K562 (cell line): ENCODE measurements around the gene INTS4. TPM values are rescaled to one million over a fixed set of nuclear protein-coding genes. Genes with fewer than 3 reads are reported as not detected.

ENCODE experiments used
- ATAC-seq: fragments of 200-7000 bp; cut with Tn5 transposase; 3 replicates; pipeline ENCODE4 v1.9.1; 2020; ENCODE audit warnings: moderate library complexity
- BruUV-seq: library from RNA; stranded (reverse); fragments of 400-500 nt; replicated peaks from 2 replicates; lab custom pipeline; 2021; lab: Mats Ljungman, UMichigan
- CTCF ChIA-PET: fragments of 300-600 bp; formaldehyde crosslinking; extraction: SDS; loops from one replicate; lab custom pipeline; 2021; ENCODE audit warnings: low intra/inter-chr PET ratio; lab: Yijun Ruan, JAX
- POLR2A ChIA-PET: fragments of 300-600, 350-650 bp; sonication (Branson Sonifier 250); formaldehyde crosslinking; extraction: SDS; loops from one replicate; lab custom pipeline; 2021; ENCODE audit warnings: antibody characterized with exemption, inconsistent platforms; lab: Yijun Ruan, JAX
- DNase-seq, 4 experiments: peaks; one replicate each; pipeline versions ENCODE4 v3.0.0 to v3.0.0-alpha.2; 2011 to 2018; ENCODE audit warnings: low spot score in 3 of 4, mixed read lengths in 3 of 4; ENCODE audit errors: extremely low read depth in 1 of 4
- FAIRE-seq: peaks from 2 replicates; lab custom pipeline; 2011; peaks lifted over from hg19 to GRCh38; lab: Jason Lieb, UNC
- H2AFZ ChIP-seq: 2 replicates; pipeline ENCODE4 v1.6.0; 2011; ENCODE audit warnings: low read depth, low read length, control low read depth, inconsistent platforms
- H3K27ac ChIP-seq: fragments of 200-600 bp; 3 replicates; pipeline ENCODE4 v1.8.0; 2011; ENCODE audit warnings: low read depth, mild to moderate bottlenecking, control low read depth, inconsistent platforms, low read length, moderate library complexity, mixed read lengths; ENCODE audit errors: extremely low read depth
- H3K27me3 ChIP-seq, 2 experiments: fragments of 300-600 bp in 1 of 2; 2 replicates in 1 of 2; 3 replicates in 1 of 2; pipeline versions ENCODE4 v1.6.0 to v1.8.0; 2011; ENCODE audit warnings: inconsistent platforms in 2 of 2, low read length in 2 of 2, mild to moderate bottlenecking in 1 of 2, mixed read lengths in 1 of 2, moderate library complexity in 1 of 2; ENCODE audit not compliant: control insufficient read depth in 2 of 2, insufficient read depth in 2 of 2
- H3K36me3 ChIP-seq: fragments of 300-600 bp; 3 replicates; pipeline ENCODE4 v1.8.0; 2011; ENCODE audit warnings: mild to moderate bottlenecking, low read length, inconsistent platforms; ENCODE audit not compliant: control insufficient read depth, insufficient read depth
- H3K4me1 ChIP-seq, 2 experiments: fragments of 200-600 bp in 1 of 2; replicated peaks in 1 of 2; 2 replicates in 1 of 2; 3 replicates in 1 of 2; pipeline versions ENCODE4 v1.5.1 to v1.8.0; 2011; ENCODE audit warnings: inconsistent platforms in 2 of 2, low read length in 2 of 2, mild to moderate bottlenecking in 1 of 2, mixed read lengths in 1 of 2, moderate library complexity in 1 of 2; ENCODE audit not compliant: control insufficient read depth in 2 of 2, insufficient read depth in 2 of 2
- H3K4me2 ChIP-seq: 2 replicates; pipeline ENCODE4 v1.6.1; 2011; ENCODE audit warnings: low read length, control low read depth, inconsistent platforms, mixed read lengths; ENCODE audit not compliant: insufficient read depth
- H3K4me3 ChIP-seq: fragments of 200-600 bp; sonication (generic), shearing (Covaris generic); 2 replicates; pipeline ENCODE4 v1.5.1; 2016; ENCODE audit warnings: control low read depth, inconsistent platforms
- H3K79me2 ChIP-seq: fragments of 200-600 bp; 3 replicates; pipeline ENCODE4 v1.8.0; 2011; ENCODE audit warnings: low read length, inconsistent platforms; ENCODE audit not compliant: control insufficient read depth, insufficient read depth
- H3K9ac ChIP-seq, 2 experiments: 2 replicates each; pipeline versions ENCODE4 v1.6.0 to v1.6.1; 2011; ENCODE audit warnings: low read depth in 2 of 2, low read length in 2 of 2, control low read depth in 1 of 2, inconsistent platforms in 1 of 2, mild to moderate bottlenecking in 1 of 2, mixed read lengths in 1 of 2; ENCODE audit not compliant: insufficient read depth in 1 of 2
- H3K9me1 ChIP-seq: one replicate; pipeline ENCODE4 v1.6.0; 2011; ENCODE audit warnings: inconsistent platforms, mild to moderate bottlenecking, low read length, moderate library complexity; ENCODE audit not compliant: control insufficient read depth, insufficient read depth
- H3K9me3 ChIP-seq: replicated peaks from 2 replicates; pipeline ENCODE4 v1.5.1; 2011; ENCODE audit warnings: low read depth, low read length, inconsistent platforms; ENCODE audit not compliant: control insufficient read depth, insufficient read depth
- H4K20me1 ChIP-seq: replicated peaks from 2 replicates; pipeline ENCODE4 v1.6.1; 2011; ENCODE audit warnings: low read length, inconsistent platforms, mixed read lengths; ENCODE audit not compliant: control insufficient read depth, insufficient read depth
- BCL6 ChIP-seq: fragments of 250-450 bp; sonication (Bioruptor Pico); IDR thresholded peaks from 2 replicates; pipeline ENCODE4 v1.4.0; 2020
- ERF ChIP-seq: fragments of 450-650 bp; formaldehyde crosslinking; IDR thresholded peaks from 2 replicates; pipeline ENCODE4 v1.4.0; 2020; ENCODE audit warnings: mild to moderate bottlenecking, mixed read lengths
- FOSL1 ChIP-seq: fragments of 200-800 bp; sonication (Bioruptor generic); conservative IDR thresholded peaks from 2 replicates; pipeline ENCODE4 v1.6.1; 2016; ENCODE audit warnings: missing genetic modification characterization, missing compliant biosample characterization
- FOXJ3 ChIP-seq: sonication (generic); formaldehyde crosslinking; IDR thresholded peaks from 2 replicates; pipeline ENCODE4 v1.4.0; 2020; ENCODE audit warnings: mild to moderate bottlenecking, missing genetic modification reagents
- OTX1 ChIP-seq: fragments of 450-650 bp; formaldehyde crosslinking; IDR thresholded peaks from 2 replicates; pipeline ENCODE4 v1.4.0; 2022; ENCODE audit warnings: mild to moderate bottlenecking
- SMARCA4 ChIP-seq: fragments of 450-650 bp; IDR thresholded peaks from 2 replicates; pipeline ENCODE4 v1.6.1; 2016
- TCF7L2 ChIP-seq: fragments of 150-350 bp; IDR thresholded peaks from 2 replicates; pipeline ENCODE4 v1.6.1; 2016; ENCODE audit warnings: low read depth, mild to moderate bottlenecking, low read length, moderate library complexity
- TGIF2 ChIP-seq: sonication (generic); formaldehyde crosslinking; IDR thresholded peaks from 2 replicates; pipeline ENCODE4 v1.8.1; 2022; ENCODE audit warnings: mild to moderate bottlenecking, missing genetic modification reagents, moderate library complexity
- WHSC1 ChIP-seq: IDR thresholded peaks from one replicate; pipeline ENCODE4 v1.6.1; 2012; ENCODE audit warnings: low read length, control low read depth, inconsistent platforms
- XRCC5 ChIP-seq: fragments of 200-400 bp; formaldehyde crosslinking; IDR thresholded peaks from 2 replicates; pipeline ENCODE4 v1.6.1; 2017; ENCODE audit warnings: low read depth, mild to moderate bottlenecking, low read length
- ZNF79 ChIP-seq: fragments of 250-450 bp; sonication (Bioruptor Pico); IDR thresholded peaks from 2 replicates; pipeline ENCODE4 v1.4.0; 2020; ENCODE audit warnings: low read depth, mild to moderate bottlenecking, moderate library complexity
- WGBS: fragments of 100-300 bp; shearing (Covaris generic); methylation state at CpG from one replicate; pipeline ENCODE4 v1.1.6; 2016; ENCODE audit warnings: low coverage, mixed read lengths; ENCODE audit not compliant: insufficient coverage; ENCODE audit errors: missing lambda C conversion rate; 5-methylcytosine and 5-hydroxymethylcytosine counted together
- in situ Hi-C: fragments of 300-500 bp; cut with MboI; formaldehyde crosslinking; loops from 4 replicates; pipeline ENCODE4 v1.15.0; 2018; ENCODE audit warnings: inconsistent platforms, mixed read lengths
- intact Hi-C: fragments of 100-400 bp; cut with micrococcal nuclease; formaldehyde crosslinking; loops from 2 replicates; pipeline ENCODE4 v1.14.2; 2022
- polyA plus RNA-seq, 8 experiments: library from polyadenylated mRNA; depleted of rRNA in 4 of 8; stranded (reverse) in 5 of 8; unstranded in 3 of 8; fragments of >200 nt; fragmentation: Nextera tagmentation in 2 of 8; fragmentation: Illumina TruSeq in 1 of 8; extraction: Ambion mirVana in 2 of 8; extraction: Trizol in 1 of 8; gene quantifications; 2 replicates each; pipeline versions ENCODE4 v1.2.1 to v1.2.3, GENCODE V29; 2011 to 2014; ENCODE audit warnings: inconsistent platforms in 1 of 8, missing spikeins in 1 of 8
- total RNA-seq, 7 experiments: library from RNA; depleted of rRNA in 6 of 7; stranded (reverse); fragments of >200 nt in 6 of 7; fragmentation: Illumina TruSeq in 2 of 7; extraction: Trizol in 2 of 7; gene quantifications; 2 replicates each; pipeline versions ENCODE4 v1.2.1 to v1.2.3, GENCODE V29; 2011 to 2021; ENCODE audit warnings: low replicate concordance in 1 of 7
- TF ChIP-seq, protein P1 (sequence below): fragments of 450-650 bp; formaldehyde crosslinking; IDR thresholded peaks from 2 replicates; pipeline ENCODE4 v1.4.0; 2020; ENCODE audit warnings: mild to moderate bottlenecking, mixed read lengths
- TF ChIP-seq, protein P2 (sequence below): sonication (generic); formaldehyde crosslinking; IDR thresholded peaks from 2 replicates; pipeline ENCODE4 v1.8.1; 2023; ENCODE audit warnings: mild to moderate bottlenecking, missing genetic modification reagents, moderate library complexity
- TF ChIP-seq, protein P3 (sequence below): fragments of 450-650 bp; IDR thresholded peaks from 2 replicates; pipeline ENCODE4 v1.7.0; 2016; ENCODE audit warnings: borderline replicate concordance

The INTS4 gene
- total and polyA plus RNA-seq, 9 of the 15 experiments (the other 6 are each of a cell fraction or from before 2014, with no cell fraction given): 28.4 to 53.4 (median 44.5) TPM

DNA sequence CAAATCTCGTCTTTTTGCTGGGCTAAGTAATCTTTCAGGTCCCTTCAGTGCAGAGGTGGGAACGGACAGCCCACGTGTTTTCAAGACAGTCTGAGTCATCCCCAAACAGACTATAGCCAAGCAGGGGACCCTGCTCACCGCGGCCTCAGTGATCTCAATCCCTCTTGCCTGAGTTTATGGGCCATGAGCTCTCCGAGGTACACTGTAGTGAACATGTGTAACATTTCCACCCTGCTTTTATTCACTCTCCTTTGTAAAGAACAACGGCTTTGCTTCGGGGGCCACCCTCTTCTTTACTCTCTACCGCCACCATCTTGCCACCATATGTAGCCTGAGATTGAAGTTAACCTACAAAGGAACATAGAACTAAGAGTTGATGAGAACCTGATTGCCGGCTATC, 40.2 kb upstream of the INTS4 start:
- intact Hi-C loops (no loop called here), in situ Hi-C loops (no loop called here)
- Histone ChIP-seq H3K27ac (peak overlapping the region; percentile 52; the same call in 2 of the 3 replicates), H3K27me3 (no peaks in the 10 kb centered on the region), H3K4me3 (no peak overlapping the region), H3K4me2 (peak overlapping the region; percentile 39; the same call in 1 of the 2 replicates), H3K9ac (peak overlapping the region in 1 of 2 experiments; percentile 76; a peak in 2 of 4 replicates), H3K4me1 (peaks cover 13 to 29% of the 10 kb centered on the region in 2 experiments), H4K20me1 (no peaks in the 10 kb centered on the region), H3K9me3 (no peaks in the 10 kb centered on the region), H3K36me3 (no peaks in the 10 kb centered on the region), H3K9me1 (no peaks in the 10 kb centered on the region), H2AFZ (peak overlapping the region; percentile 97), H3K79me2 (no peaks in the 10 kb centered on the region)
- FAIRE-seq (peak; percentile 76), ATAC-seq (peak; percentile 77), DNase-seq (peak; percentile 49 to 54 (median 52))
- BruUV-seq: no TSS peak
- CTCF ChIA-PET: interaction anchor here (1.1 kb wide), 1 partner anchor 257 kb away, joined by 4 read pairs; no protein-coding TSS in a partner anchor
- POLR2A ChIA-PET: no interaction called here
- WGBS: 8% methylated on average over 10 of the region's 10 CpGs
- TF ChIP-seq, protein P1, sequence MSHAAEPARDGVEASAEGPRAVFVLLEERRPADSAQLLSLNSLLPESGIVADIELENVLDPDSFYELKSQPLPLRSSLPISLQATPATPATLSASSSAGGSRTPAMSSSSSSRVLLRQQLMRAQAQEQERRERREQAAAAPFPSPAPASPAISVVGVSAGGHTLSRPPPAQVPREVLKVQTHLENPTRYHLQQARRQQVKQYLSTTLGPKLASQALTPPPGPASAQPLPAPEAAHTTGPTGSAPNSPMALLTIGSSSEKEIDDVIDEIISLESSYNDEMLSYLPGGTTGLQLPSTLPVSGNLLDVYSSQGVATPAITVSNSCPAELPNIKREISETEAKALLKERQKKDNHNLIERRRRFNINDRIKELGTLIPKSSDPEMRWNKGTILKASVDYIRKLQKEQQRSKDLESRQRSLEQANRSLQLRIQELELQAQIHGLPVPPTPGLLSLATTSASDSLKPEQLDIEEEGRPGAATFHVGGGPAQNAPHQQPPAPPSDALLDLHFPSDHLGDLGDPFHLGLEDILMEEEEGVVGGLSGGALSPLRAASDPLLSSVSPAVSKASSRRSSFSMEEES (CRISPR knock-in tag): no peak
- TF ChIP-seq, protein P2, sequence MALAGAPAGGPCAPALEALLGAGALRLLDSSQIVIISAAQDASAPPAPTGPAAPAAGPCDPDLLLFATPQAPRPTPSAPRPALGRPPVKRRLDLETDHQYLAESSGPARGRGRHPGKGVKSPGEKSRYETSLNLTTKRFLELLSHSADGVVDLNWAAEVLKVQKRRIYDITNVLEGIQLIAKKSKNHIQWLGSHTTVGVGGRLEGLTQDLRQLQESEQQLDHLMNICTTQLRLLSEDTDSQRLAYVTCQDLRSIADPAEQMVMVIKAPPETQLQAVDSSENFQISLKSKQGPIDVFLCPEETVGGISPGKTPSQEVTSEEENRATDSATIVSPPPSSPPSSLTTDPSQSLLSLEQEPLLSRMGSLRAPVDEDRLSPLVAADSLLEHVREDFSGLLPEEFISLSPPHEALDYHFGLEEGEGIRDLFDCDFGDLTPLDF (CRISPR knock-in tag): no peak
- TF ChIP-seq ZNF79: no peak
- no peak for TF ChIP-seq OTX1 (CRISPR knock-in tag)
- peak; percentile 70; the same call in 1 of the 2 replicates for TF ChIP-seq SMARCA4
- no peak for TF ChIP-seq FOXJ3
- peak; percentile 76 for TF ChIP-seq FOSL1 (tag)
- no peak for TF ChIP-seq TGIF2 (CRISPR knock-in tag)
- no peak for TF ChIP-seq WHSC1
- TF ChIP-seq, protein P3, sequence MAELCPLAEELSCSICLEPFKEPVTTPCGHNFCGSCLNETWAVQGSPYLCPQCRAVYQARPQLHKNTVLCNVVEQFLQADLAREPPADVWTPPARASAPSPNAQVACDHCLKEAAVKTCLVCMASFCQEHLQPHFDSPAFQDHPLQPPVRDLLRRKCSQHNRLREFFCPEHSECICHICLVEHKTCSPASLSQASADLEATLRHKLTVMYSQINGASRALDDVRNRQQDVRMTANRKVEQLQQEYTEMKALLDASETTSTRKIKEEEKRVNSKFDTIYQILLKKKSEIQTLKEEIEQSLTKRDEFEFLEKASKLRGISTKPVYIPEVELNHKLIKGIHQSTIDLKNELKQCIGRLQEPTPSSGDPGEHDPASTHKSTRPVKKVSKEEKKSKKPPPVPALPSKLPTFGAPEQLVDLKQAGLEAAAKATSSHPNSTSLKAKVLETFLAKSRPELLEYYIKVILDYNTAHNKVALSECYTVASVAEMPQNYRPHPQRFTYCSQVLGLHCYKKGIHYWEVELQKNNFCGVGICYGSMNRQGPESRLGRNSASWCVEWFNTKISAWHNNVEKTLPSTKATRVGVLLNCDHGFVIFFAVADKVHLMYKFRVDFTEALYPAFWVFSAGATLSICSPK: no peak
- TF ChIP-seq BCL6 (CRISPR knock-in tag): no peak
- no peak for TF ChIP-seq XRCC5
- no peak for TF ChIP-seq TCF7L2
- TF ChIP-seq ERF (CRISPR knock-in tag): no peak
